SKM-1 (cell line): Measurements from ENCODE around the gene ABHD16B.

ENCODE experiments used
- DNase-seq: peaks from one replicate; lab custom pipeline; 2025; ENCODE audit not compliant: unreplicated experiment; lab: John Stamatoyannopoulos, UW

The ABHD16B gene

GRCh38 chr20:63861365-63861934 lies at the start of gene ABHD16B:
TSS of gene ABHD16B (plus strand) at chr20:63861498. CDS start at chr20:63861541, 43 bp downstream.
- no peak for DNase-seq

GRCh38 chr20:63814891-63815614 lies 46.2 kb upstream of the ABHD16B start:
- DNase-seq, result no peak

- no peak for DNase-seq
Measured at GRCh38 chr20:63815615-63816253, 45.6 kb upstream of the ABHD16B start.

- DNase-seq, result no peak
Measured at GRCh38 chr20:63819224-63819921, 41.9 kb upstream of the ABHD16B start.

GRCh38 chr20:63821811-63822210 lies 39.5 kb upstream of the ABHD16B start:
- DNase-seq, result no peak

GRCh38 chr20:63822276-63822696 lies 39.0 kb upstream of the ABHD16B start:
- no peak for DNase-seq

- DNase-seq, result no peak
Measured at GRCh38 chr20:63823691-63824311, 37.5 kb upstream of the ABHD16B start.

GRCh38 chr20:63825331-63826118 lies 35.8 kb upstream of the ABHD16B start:
- no peak for DNase-seq

GRCh38 chr20:63826753-63827152 lies 34.5 kb upstream of the ABHD16B start:
- no peak for DNase-seq

GRCh38 chr20:63828124-63828523 lies 33.2 kb upstream of the ABHD16B start:
- DNase-seq, result no peak

- no peak for DNase-seq
Measured at GRCh38 chr20:63828545-63828944, 32.8 kb upstream of the ABHD16B start.

GRCh38 chr20:63828951-63829350 lies 32.3 kb upstream of the ABHD16B start:
- no peak for DNase-seq

- DNase-seq, result no peak
Measured at GRCh38 chr20:63829603-63829944, 31.7 kb upstream of the ABHD16B start.

GRCh38 chr20:63829945-63830835 lies 31.1 kb upstream of the ABHD16B start:
- DNase-seq, result no peak

- DNase-seq, result no peak
Measured at GRCh38 chr20:63830841-63831588, 30.3 kb upstream of the ABHD16B start, which contains the start of gene ZBTB46. TSS of gene ZBTB46 (minus strand) at chr20:63831264. CDS start at chr20:63790757, 40,507 bp downstream.

GRCh38 chr20:63831646-63831992 lies 29.7 kb upstream of the ABHD16B start:
- DNase-seq, result no peak

GRCh38 chr20:63831993-63832686 lies 29.2 kb upstream of the ABHD16B start:
- no peak for DNase-seq

- DNase-seq, result no peak
Measured at GRCh38 chr20:63833776-63834490, 27.4 kb upstream of the ABHD16B start.
